ENCODE measurements around the gene ADSS1.

The ADSS1 gene

DNA sequence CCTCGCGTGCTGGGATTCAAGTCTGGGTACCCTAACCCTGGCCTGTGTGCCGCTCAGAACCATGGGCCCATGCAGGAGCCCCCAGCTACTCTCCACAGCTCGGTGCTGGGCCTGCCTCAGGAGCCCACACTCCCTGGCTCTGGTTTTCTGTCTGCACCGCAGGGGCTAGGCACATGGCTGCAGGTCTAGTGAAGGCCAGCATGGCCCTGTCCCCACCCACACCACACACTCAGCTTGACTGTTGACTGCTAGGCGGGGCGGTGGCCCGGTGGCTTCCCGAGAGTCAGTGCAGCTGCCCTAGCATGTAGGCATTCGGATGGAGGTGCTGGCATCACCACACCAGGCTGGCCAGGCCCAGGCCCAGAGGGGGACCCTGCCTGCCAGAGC is 26.7 kb upstream of the ADSS1 start:
- H2BK120ac ChIP-seq (ENCODE audit: low read depth, low read length) = no peak overlapping the region
- H3K4me3 ChIP-seq (ENCODE audit: low read length) = no peak overlapping the region
- no peak overlapping the region for H4K5ac ChIP-seq (ENCODE audit: low read length)
- peaks cover 20% of the 10 kb centered on the region for H3K79me2 ChIP-seq (ENCODE audit: control insufficient read depth, insufficient read depth, low read length)
- H3K18ac ChIP-seq (ENCODE audit: low read length) = no peak overlapping the region
- WGBS (ENCODE audit: extremely low coverage, insufficient coverage, low lambda C conversion rate) = no CpG with 5 or more reads among the region's 10 CpGs
- H2BK15ac ChIP-seq (replicated peaks; ENCODE audit: low read depth) = no peak overlapping the region
- H3K9ac ChIP-seq (ENCODE audit: low read length) = no peak overlapping the region
- no peak overlapping the region for H3K4me2 ChIP-seq (ENCODE audit: low read length)
- no peak overlapping the region for H3K56ac ChIP-seq (ENCODE audit: low read length)
- no peak overlapping the region for H3K23ac ChIP-seq (ENCODE audit: low read length)
- DNase-seq = no peak
- H3K4me1 ChIP-seq (ENCODE audit: control insufficient read depth, low read depth, low read length) = peaks cover 9% of the 10 kb centered on the region
- H3K36me3 ChIP-seq (ENCODE audit: control insufficient read depth, insufficient read depth, low read length) = peaks cover 1% of the 10 kb centered on the region
- H4K8ac ChIP-seq (ENCODE audit: low read depth, low read length) = no peak overlapping the region
- no peak overlapping the region for H3K4ac ChIP-seq (ENCODE audit: low read depth, low read length)
- H2AK5ac ChIP-seq (ENCODE audit: low read length) = no peak overlapping the region
- no peak overlapping the region for H2BK5ac ChIP-seq (ENCODE audit: low read length)
- no peak overlapping the region for H3K27ac ChIP-seq (ENCODE audit: low read depth, low read length)
- peaks cover 24% of the 10 kb centered on the region for H3K79me1 ChIP-seq (ENCODE audit: low read length)
- no peaks in the 10 kb centered on the region for H3K27me3 ChIP-seq (ENCODE audit: insufficient read depth, low read length, poor library complexity)

GRCh38 chr14:104697892-104698583 is 26.0 kb upstream of the ADSS1 start:
- Histone ChIP-seq H2BK15ac (replicated peaks; ENCODE audit: low read depth) (no peak overlapping the region), H3K79me2 (ENCODE audit: control insufficient read depth, insufficient read depth, low read length) (peaks cover 13% of the 10 kb centered on the region), H4K8ac (ENCODE audit: low read depth, low read length) (no peak overlapping the region), H3K18ac (ENCODE audit: low read length) (no peak overlapping the region), H3K23ac (ENCODE audit: low read length) (no peak overlapping the region), H3K36me3 (ENCODE audit: control insufficient read depth, insufficient read depth, low read length) (peaks cover 1% of the 10 kb centered on the region), H2BK5ac (ENCODE audit: low read length) (no peak overlapping the region), H3K27me3 (ENCODE audit: insufficient read depth, low read length, poor library complexity) (no peaks in the 10 kb centered on the region), H3K4me2 (ENCODE audit: low read length) (no peak overlapping the region), H3K4me1 (ENCODE audit: control insufficient read depth, low read depth, low read length) (peaks cover 9% of the 10 kb centered on the region), H3K4ac (ENCODE audit: low read depth, low read length) (no peak overlapping the region), H2BK120ac (ENCODE audit: low read depth, low read length) (no peak overlapping the region), H3K27ac (ENCODE audit: low read depth, low read length) (no peak overlapping the region), H4K5ac (ENCODE audit: low read length) (no peak overlapping the region), H2AK5ac (ENCODE audit: low read length) (no peak overlapping the region), H3K79me1 (ENCODE audit: low read length) (peaks cover 17% of the 10 kb centered on the region), H3K4me3 (ENCODE audit: low read length) (no peak overlapping the region), H3K56ac (ENCODE audit: low read length) (no peak overlapping the region), H3K9ac (ENCODE audit: low read length) (no peak overlapping the region)
- WGBS (ENCODE audit: extremely low coverage, insufficient coverage, low lambda C conversion rate) = no CpG with 5 or more reads among the region's 19 CpGs
- DNase-seq = peak; percentile 60

DNA sequence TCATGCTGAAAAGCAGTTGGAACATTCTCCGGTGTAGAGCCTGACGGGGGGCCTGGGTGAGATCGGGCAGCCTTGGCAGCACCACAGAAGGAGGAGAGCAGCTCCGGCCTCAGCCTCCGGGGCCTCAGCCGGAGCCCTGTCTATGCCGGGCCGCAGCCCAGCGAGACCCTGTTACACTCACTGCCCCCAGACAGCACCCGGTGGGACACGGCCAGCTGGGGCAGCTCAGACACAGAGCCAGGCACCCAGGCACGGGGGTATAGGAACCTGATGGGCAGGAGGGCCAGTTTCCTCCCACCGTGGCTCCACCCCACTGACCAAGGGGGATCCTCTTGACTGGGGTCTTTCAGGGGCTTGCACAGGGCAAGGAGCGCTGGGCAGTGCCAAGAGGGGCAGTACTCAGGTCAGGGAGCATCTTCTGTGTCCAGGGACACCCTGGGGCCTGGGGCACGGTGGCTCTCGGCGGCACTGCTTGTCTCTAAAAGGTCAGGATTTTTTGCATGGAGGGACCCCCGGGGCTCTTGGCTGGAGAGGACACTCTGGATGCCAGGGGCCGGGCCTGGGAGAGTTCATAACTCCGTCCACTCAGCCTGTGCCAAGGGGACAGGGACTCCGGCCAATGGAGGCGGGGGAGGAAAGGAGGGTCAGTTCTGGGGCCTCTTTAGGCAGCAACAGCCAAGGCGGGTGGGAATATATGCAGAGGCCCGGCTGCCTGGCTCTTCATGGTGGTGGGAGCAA is 25.2 kb upstream of the ADSS1 start:
- Histone ChIP-seq H3K4me3 (ENCODE audit: low read length) (no peak overlapping the region), H3K27me3 (ENCODE audit: insufficient read depth, low read length, poor library complexity) (no peaks in the 10 kb centered on the region), H4K5ac (ENCODE audit: low read length) (no peak overlapping the region), H3K9ac (ENCODE audit: low read length) (no peak overlapping the region), H3K18ac (ENCODE audit: low read length) (no peak overlapping the region), H3K36me3 (ENCODE audit: control insufficient read depth, insufficient read depth, low read length) (peaks cover 3% of the 10 kb centered on the region), H4K8ac (ENCODE audit: low read depth, low read length) (no peak overlapping the region), H3K4ac (ENCODE audit: low read depth, low read length) (no peak overlapping the region), H3K56ac (ENCODE audit: low read length) (no peak overlapping the region), H2BK120ac (ENCODE audit: low read depth, low read length) (no peak overlapping the region), H2AK5ac (ENCODE audit: low read length) (no peak overlapping the region), H2BK5ac (ENCODE audit: low read length) (no peak overlapping the region), H3K4me1 (ENCODE audit: control insufficient read depth, low read depth, low read length) (peaks cover 9% of the 10 kb centered on the region), H3K79me2 (ENCODE audit: control insufficient read depth, insufficient read depth, low read length) (peaks cover 6% of the 10 kb centered on the region), H3K79me1 (ENCODE audit: low read length) (peaks cover 13% of the 10 kb centered on the region), H2BK15ac (replicated peaks; ENCODE audit: low read depth) (no peak overlapping the region), H3K4me2 (ENCODE audit: low read length) (no peak overlapping the region), H3K23ac (ENCODE audit: low read length) (no peak overlapping the region), H3K27ac (ENCODE audit: low read depth, low read length) (no peak overlapping the region)
- no peak for DNase-seq
- no CpG with 5 or more reads among the region's 24 CpGs for WGBS (ENCODE audit: extremely low coverage, insufficient coverage, low lambda C conversion rate)

GRCh38 chr14:104699426-104699748 is 24.6 kb upstream of the ADSS1 start:
- peaks cover 8% of the 10 kb centered on the region for H3K36me3 ChIP-seq (ENCODE audit: control insufficient read depth, insufficient read depth, low read length)
- WGBS (ENCODE audit: extremely low coverage, insufficient coverage, low lambda C conversion rate) = no CpG with 5 or more reads among the region's 12 CpGs

DNA sequence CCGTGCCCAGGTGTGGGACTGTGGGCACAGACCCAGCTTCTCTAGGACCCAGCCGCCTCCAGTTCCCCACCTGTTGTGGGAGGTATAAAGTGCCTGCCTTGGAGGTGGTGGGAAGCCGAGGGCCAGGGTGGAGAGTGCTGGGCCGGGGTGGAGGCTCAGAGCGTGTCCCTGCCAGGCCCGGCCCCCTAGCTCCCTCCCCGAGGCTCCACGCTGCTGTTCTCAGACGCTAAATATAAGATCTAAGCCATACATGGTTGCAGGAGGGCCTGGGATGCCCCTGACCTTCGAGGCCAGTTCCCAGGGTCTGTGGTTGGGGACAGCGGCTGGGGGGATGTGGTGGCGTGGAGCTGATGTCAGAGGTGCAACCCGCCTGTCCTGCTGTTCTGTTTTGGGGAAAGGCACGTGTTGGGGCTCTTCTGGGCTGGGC is 23.8 kb upstream of the ADSS1 start:
- Histone ChIP-seq H2BK120ac (ENCODE audit: low read depth, low read length) (no peak overlapping the region), H3K9ac (ENCODE audit: low read length) (no peak overlapping the region), H3K79me2 (ENCODE audit: control insufficient read depth, insufficient read depth, low read length) (no peaks in the 10 kb centered on the region), H3K27me3 (ENCODE audit: insufficient read depth, low read length, poor library complexity) (no peaks in the 10 kb centered on the region), H3K27ac (ENCODE audit: low read depth, low read length) (no peak overlapping the region), H3K18ac (ENCODE audit: low read length) (no peak overlapping the region), H3K79me1 (ENCODE audit: low read length) (peaks cover 6% of the 10 kb centered on the region), H3K4ac (ENCODE audit: low read depth, low read length) (no peak overlapping the region), H4K8ac (ENCODE audit: low read depth, low read length) (no peak overlapping the region), H3K4me3 (ENCODE audit: low read length) (no peak overlapping the region), H3K36me3 (ENCODE audit: control insufficient read depth, insufficient read depth, low read length) (peaks cover 8% of the 10 kb centered on the region), H2AK5ac (ENCODE audit: low read length) (no peak overlapping the region), H3K23ac (ENCODE audit: low read length) (no peak overlapping the region), H4K5ac (ENCODE audit: low read length) (no peak overlapping the region), H2BK15ac (replicated peaks; ENCODE audit: low read depth) (no peak overlapping the region), H3K4me2 (ENCODE audit: low read length) (no peak overlapping the region), H2BK5ac (ENCODE audit: low read length) (no peak overlapping the region), H3K56ac (ENCODE audit: low read length) (no peak overlapping the region), H3K4me1 (ENCODE audit: control insufficient read depth, low read depth, low read length) (peaks cover 2% of the 10 kb centered on the region)
- no peak for DNase-seq
- WGBS (ENCODE audit: extremely low coverage, insufficient coverage, low lambda C conversion rate) = no CpG with 5 or more reads among the region's 14 CpGs

More at GRCh38 chr14:104699426-104699748, 24.6 kb upstream of the ADSS1 start:
- H3K79me1 ChIP-seq (ENCODE audit: low read length) = peaks cover 8% of the 10 kb centered on the region
- H3K23ac ChIP-seq (ENCODE audit: low read length) = no peak overlapping the region
- H3K4me1 ChIP-seq (ENCODE audit: control insufficient read depth, low read depth, low read length) = peaks cover 7% of the 10 kb centered on the region
- no peak overlapping the region for H2BK15ac ChIP-seq (replicated peaks; ENCODE audit: low read depth)
- H3K18ac ChIP-seq (ENCODE audit: low read length) = no peak overlapping the region
- no peak overlapping the region for H3K4me2 ChIP-seq (ENCODE audit: low read length)
- no peak overlapping the region for H3K56ac ChIP-seq (ENCODE audit: low read length)
- no peaks in the 10 kb centered on the region for H3K27me3 ChIP-seq (ENCODE audit: insufficient read depth, low read length, poor library complexity)
- H3K4me3 ChIP-seq (ENCODE audit: low read length) = no peak overlapping the region
- H4K5ac ChIP-seq (ENCODE audit: low read length) = no peak overlapping the region
- no peak overlapping the region for H4K8ac ChIP-seq (ENCODE audit: low read depth, low read length)
- H3K4ac ChIP-seq (ENCODE audit: low read depth, low read length) = no peak overlapping the region
- H2AK5ac ChIP-seq (ENCODE audit: low read length) = no peak overlapping the region
- no peak overlapping the region for H2BK120ac ChIP-seq (ENCODE audit: low read depth, low read length)
- DNase-seq = no peak
- H3K79me2 ChIP-seq (ENCODE audit: control insufficient read depth, insufficient read depth, low read length) = peaks cover 1% of the 10 kb centered on the region
- no peak overlapping the region for H2BK5ac ChIP-seq (ENCODE audit: low read length)
- no peak overlapping the region for H3K9ac ChIP-seq (ENCODE audit: low read length)
- no peak overlapping the region for H3K27ac ChIP-seq (ENCODE audit: low read depth, low read length)
